HepG2 (cell line): Measurements from ENCODE around the gene ALDH1A1. TPM values are rescaled to one million over a fixed set of nuclear protein-coding genes. Genes with fewer than 3 reads are reported as not detected.

Source experiments
- ATAC-seq: fragments of 200-7000 bp; cut with Tn5 transposase; 3 replicates; pipeline ENCODE4 v1.9.1; 2020; ENCODE audit warnings: mild to moderate bottlenecking, moderate library complexity
- BruUV-seq: library from RNA; stranded (reverse); fragments of 400-500 nt; replicated peaks from 2 replicates; lab custom pipeline; 2021; lab: Mats Ljungman, UMichigan
- CTCF ChIA-PET: fragments of 300-600 bp; formaldehyde crosslinking; extraction: SDS; loops from one replicate; lab custom pipeline; 2021; ENCODE audit warnings: low total read pairs, inconsistent platforms, low intra/inter-chr PET ratio; lab: Yijun Ruan, JAX
- POLR2A ChIA-PET: fragments of 350-600 bp; sonication (Branson Sonifier 250); formaldehyde crosslinking; loops from one replicate; lab custom pipeline; 2020; ENCODE audit warnings: antibody characterized with exemption, inconsistent platforms; lab: Yijun Ruan, JAX
- DNase-seq: peaks from one replicate; pipeline ENCODE4 v3.0.0-alpha.2; 2015; ENCODE audit warnings: low spot score
- FAIRE-seq: peaks from 3 replicates; lab custom pipeline; 2011; peaks lifted over from hg19 to GRCh38; lab: Jason Lieb, UNC
- H2AFZ ChIP-seq: one replicate; pipeline ENCODE4 v1.6.1; 2011; ENCODE audit warnings: low read length, inconsistent platforms
- H3K27ac ChIP-seq: fragments of 300-600 bp; 3 replicates; pipeline ENCODE4 v1.8.0; 2011; ENCODE audit warnings: mixed run types, mild to moderate bottlenecking, mixed read lengths, low read length, inconsistent platforms; ENCODE audit not compliant: insufficient read depth; ENCODE audit errors: extremely low read length
- H3K27me3 ChIP-seq, 2 experiments: fragments of 200-600 bp in 1 of 2; 2 replicates in 1 of 2; 3 replicates in 1 of 2; pipeline versions ENCODE4 v1.6.0 to v1.8.0; 2011; ENCODE audit warnings: low read length in 2 of 2, mild to moderate bottlenecking in 2 of 2, moderate library complexity in 2 of 2, inconsistent platforms in 1 of 2; ENCODE audit not compliant: insufficient read depth in 2 of 2, control insufficient read depth in 1 of 2
- H3K36me3 ChIP-seq, 2 experiments: fragments of 200-600 bp in 1 of 2; replicated peaks in 1 of 2; 2 replicates in 1 of 2; 3 replicates in 1 of 2; pipeline versions ENCODE4 v1.5.1 to v1.8.0; 2011; ENCODE audit warnings: low read length in 2 of 2, inconsistent platforms in 1 of 2; ENCODE audit not compliant: insufficient read depth in 2 of 2, control insufficient read depth in 1 of 2
- H3K4me1 ChIP-seq: 2 replicates; pipeline ENCODE4 v1.5.1; 2012; ENCODE audit warnings: low read length, inconsistent platforms; ENCODE audit not compliant: insufficient read depth
- H3K4me2 ChIP-seq: 2 replicates; pipeline ENCODE4 v1.6.0; 2011; ENCODE audit warnings: low read depth, low read length, inconsistent platforms
- H3K4me3 ChIP-seq, 3 experiments: fragments of 200-600 bp in 1 of 3; sonication (generic), shearing (Covaris generic) in 1 of 3; replicated peaks in 1 of 3; 2 replicates each; pipeline ENCODE4 v1.5.1; 2011 to 2016; ENCODE audit warnings: low read length in 3 of 3, inconsistent platforms in 2 of 3, low read depth in 2 of 3, mild to moderate bottlenecking in 2 of 3, control low read depth in 1 of 3, mixed read lengths in 1 of 3; ENCODE audit not compliant: insufficient read depth in 1 of 3
- H3K79me2 ChIP-seq: one replicate; pipeline ENCODE4 v1.6.1; 2011; ENCODE audit warnings: low read length, inconsistent platforms; ENCODE audit not compliant: insufficient read depth
- H3K9ac ChIP-seq: 2 replicates; pipeline ENCODE4 v1.6.0; 2011; ENCODE audit warnings: mild to moderate bottlenecking, low read depth, low read length, inconsistent platforms; ENCODE audit not compliant: insufficient read depth
- H3K9me3 ChIP-seq: 2 replicates; pipeline ENCODE4 v1.5.1; 2012; ENCODE audit warnings: mild to moderate bottlenecking, low read length
- H4K20me1 ChIP-seq: 2 replicates; pipeline ENCODE4 v1.6.0; 2011; ENCODE audit warnings: inconsistent platforms, mild to moderate bottlenecking, low read length, moderate library complexity; ENCODE audit not compliant: insufficient read depth
- AGO2 ChIP-seq: fragments of 200-400 bp; formaldehyde crosslinking; optimal IDR thresholded peaks from 2 replicates; pipeline ENCODE3; 2017; ENCODE audit warnings: mild to moderate bottlenecking, low read depth, low read length, moderate library complexity
- CHD4 ChIP-seq: fragments of 200-600 bp; sonication (generic); IDR thresholded peaks from 2 replicates; pipeline ENCODE4 v1.7.0; 2017; ENCODE audit warnings: mild to moderate bottlenecking, low read length, borderline replicate concordance
- SIN3B ChIP-seq: fragments of 150-350 bp; IDR thresholded peaks from 2 replicates; pipeline ENCODE4 v1.6.1; 2014; ENCODE audit warnings: low read length
- TBX3 ChIP-seq: fragments of 450-650 bp; IDR thresholded peaks from 2 replicates; pipeline ENCODE4 v1.6.1; 2017; ENCODE audit warnings: antibody characterized with exemption, mild to moderate bottlenecking, inconsistent platforms, borderline replicate concordance
- ZMYM3 ChIP-seq: sonication (generic); formaldehyde crosslinking; IDR thresholded peaks from 2 replicates; pipeline ENCODE4 v1.5.1; 2020; ENCODE audit warnings: mild to moderate bottlenecking, missing genetic modification reagents
- ZNF10 ChIP-seq: sonication (generic); formaldehyde crosslinking; IDR thresholded peaks from 2 replicates; pipeline ENCODE4 v1.4.0; 2020; ENCODE audit warnings: mild to moderate bottlenecking, low read depth, missing genetic modification reagents, borderline replicate concordance
- ZNF550 ChIP-seq: sonication (generic); formaldehyde crosslinking; IDR thresholded peaks from 2 replicates; pipeline ENCODE4 v1.4.0; 2020; ENCODE audit warnings: mild to moderate bottlenecking, missing genetic modification reagents, borderline replicate concordance
- ZNF615 ChIP-seq: sonication (generic); formaldehyde crosslinking; IDR thresholded peaks from 2 replicates; pipeline ENCODE4 v1.5.0; 2020; ENCODE audit warnings: mild to moderate bottlenecking, missing genetic modification reagents, borderline replicate concordance
- ZNF678 ChIP-seq: sonication (generic); formaldehyde crosslinking; IDR thresholded peaks from 2 replicates; pipeline ENCODE4 v1.4.0; 2020; ENCODE audit warnings: mild to moderate bottlenecking, missing genetic modification reagents
- ZNF768 ChIP-seq: sonication (generic); formaldehyde crosslinking; IDR thresholded peaks from 2 replicates; pipeline ENCODE4 v1.4.0; 2020; ENCODE audit warnings: missing genetic modification reagents
- ZNF839 ChIP-seq: sonication (generic); formaldehyde crosslinking; IDR thresholded peaks from 2 replicates; pipeline ENCODE4 v1.4.0; 2020; ENCODE audit warnings: missing genetic modification reagents, mild to moderate bottlenecking, borderline replicate concordance
- ZNF883 ChIP-seq: sonication (generic); formaldehyde crosslinking; IDR thresholded peaks from 2 replicates; pipeline ENCODE4 v1.5.1; 2020; ENCODE audit warnings: mild to moderate bottlenecking, missing genetic modification reagents; ENCODE audit errors: not compliant biosample characterization
- ZSCAN21 ChIP-seq: sonication (generic); formaldehyde crosslinking; IDR thresholded peaks from 2 replicates; pipeline ENCODE4 v1.8.0; 2022; ENCODE audit warnings: mild to moderate bottlenecking, missing genetic modification reagents, moderate library complexity, borderline replicate concordance
- ZZZ3 ChIP-seq: sonication (generic); formaldehyde crosslinking; IDR thresholded peaks from 2 replicates; pipeline ENCODE4 v1.4.0; 2020; ENCODE audit warnings: missing genetic modification reagents, mild to moderate bottlenecking, borderline replicate concordance
- WGBS: methylation state at CpG from one replicate; pipeline ENCODE4 v1.1.6; 2017; ENCODE audit warnings: low lambda C conversion rate; 5-methylcytosine and 5-hydroxymethylcytosine counted together
- in situ Hi-C: cut with HindIII; loops from 2 replicates; pipeline ENCODE4 v1.10.0; 2017; ENCODE audit warnings: low pct_unique_long_range_greater_than_20kb; ENCODE audit not compliant: extremely low pct_ligation_motif_present
- intact Hi-C: fragments of 100-400 bp; cut with micrococcal nuclease; formaldehyde crosslinking; loops from one replicate; pipeline ENCODE4 v1.10.0; 2022; ENCODE audit not compliant: unreplicated experiment
- polyA plus RNA-seq, 8 experiments: library from polyadenylated mRNA; depleted of rRNA in 3 of 8; stranded (reverse) in 7 of 8; unstranded in 1 of 8; fragments of >200 nt; fragmentation: Illumina TruSeq in 4 of 8; extraction: Trizol in 4 of 8; gene quantifications; 2 replicates each; pipeline versions ENCODE4 v1.2.1 to v1.2.3, GENCODE V29; 2011 to 2016; ENCODE audit warnings: low read depth in 4 of 8, missing spikeins in 1 of 8, mixed read lengths in 1 of 8; ENCODE audit not compliant: insufficient read depth in 1 of 8
- total RNA-seq, 5 experiments: library from RNA; depleted of rRNA; stranded (reverse); fragments of >200 nt; fragmentation: Illumina TruSeq; extraction: Trizol; gene quantifications; 2 replicates each; pipeline ENCODE4 v1.2.3, GENCODE V29; 2016; ENCODE audit warnings: low read depth in 1 of 5
- TF ChIP-seq, protein P1 (sequence below): sonication (generic); formaldehyde crosslinking; IDR thresholded peaks from 2 replicates; pipeline ENCODE4 v1.5.0; 2020; ENCODE audit warnings: mild to moderate bottlenecking, missing genetic modification reagents, moderate library complexity

ALDH1A1 gene
- total and polyA plus RNA-seq, 2 of the 13 experiments (the other 11 are each of a cell fraction or from before 2014, with no cell fraction given) = 88.2 to 439 TPM

DNA sequence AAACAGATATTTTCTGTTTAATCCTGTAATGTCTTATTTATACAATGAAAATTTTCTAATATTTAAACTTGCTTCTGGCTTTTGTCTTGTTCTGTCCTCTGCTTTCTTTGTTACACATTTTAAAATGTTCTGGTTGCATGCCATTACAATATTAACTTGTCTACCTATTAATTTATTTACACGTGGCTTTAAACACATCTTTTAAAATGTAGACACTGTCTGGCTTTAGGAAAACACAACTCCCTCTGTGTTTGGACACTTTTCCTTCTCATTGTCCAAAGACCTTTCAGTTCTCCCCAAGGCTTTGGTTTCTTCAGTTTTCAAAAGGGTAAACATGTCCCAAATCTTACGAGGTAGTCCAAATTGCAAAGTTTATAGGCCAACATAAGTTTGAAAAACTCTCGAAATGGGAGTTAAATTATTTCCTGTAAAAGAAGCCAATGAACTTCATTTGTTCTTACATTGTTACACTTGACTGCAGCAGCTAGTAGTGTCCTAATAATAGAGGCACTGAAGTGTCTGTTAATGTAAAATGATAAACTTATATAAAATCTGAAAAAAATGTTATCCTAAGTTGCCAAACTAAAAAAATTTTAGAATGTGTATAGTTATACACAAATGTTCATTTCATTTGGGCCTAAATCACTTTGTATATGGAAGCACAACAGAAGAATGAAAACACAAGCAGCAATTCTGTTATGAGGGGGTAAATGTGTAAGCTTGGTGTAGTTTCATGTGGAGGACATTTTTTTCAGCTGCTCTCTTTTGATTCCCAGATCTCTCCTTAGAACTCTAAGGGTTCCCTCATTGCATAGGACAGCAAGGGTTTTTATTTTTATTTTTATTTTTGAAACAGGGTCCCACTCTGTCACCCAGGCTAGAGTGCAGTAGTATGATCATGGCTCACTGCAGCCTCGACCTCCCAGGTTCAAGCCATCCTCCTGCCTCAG is 53.8 kb downstream of the ALDH1A1 start:
- H3K27ac ChIP-seq = no peak overlapping the region
- POLR2A ChIA-PET = no interaction called here

DNA sequence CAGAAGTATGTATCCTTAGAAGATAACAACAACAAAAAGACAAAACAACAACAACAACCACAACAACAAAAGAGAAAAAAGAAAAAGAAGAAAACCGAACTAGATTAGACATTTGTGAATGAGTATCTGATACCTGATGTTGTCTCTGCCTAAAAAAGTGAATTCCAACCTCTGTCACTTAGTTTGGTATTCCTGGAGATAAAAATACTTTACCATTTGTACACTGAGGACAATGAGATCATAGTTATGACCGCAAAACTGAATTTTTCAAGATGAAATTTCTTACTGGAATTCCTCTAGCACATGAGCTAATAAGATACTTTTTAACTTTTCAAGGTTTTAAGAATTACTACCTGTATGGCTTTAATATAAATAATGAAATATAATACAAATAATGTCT is 54.5 kb downstream of the ALDH1A1 start:
- Histone ChIP-seq H4K20me1 (no peaks in the 10 kb centered on the region), H3K4me2 (no peak overlapping the region), H3K27me3 (no peaks in the 10 kb centered on the region), H3K4me1 (no peaks in the 10 kb centered on the region), H3K27ac (no peak overlapping the region), H3K9ac (no peak overlapping the region), H3K36me3 (peaks cover 3 to 17% of the 10 kb centered on the region in 2 experiments), H3K4me3 (no peak overlapping the region), H3K9me3 (no peaks in the 10 kb centered on the region), H3K79me2 (no peaks in the 10 kb centered on the region), H2AFZ (no peak overlapping the region)
- intact Hi-C loops = no loop called here
- DNase-seq = no peak
- TF ChIP-seq ZNF768 (CRISPR knock-in tag) = no peak
- TF ChIP-seq ZSCAN21 = no peak
- TF ChIP-seq, protein P1, sequence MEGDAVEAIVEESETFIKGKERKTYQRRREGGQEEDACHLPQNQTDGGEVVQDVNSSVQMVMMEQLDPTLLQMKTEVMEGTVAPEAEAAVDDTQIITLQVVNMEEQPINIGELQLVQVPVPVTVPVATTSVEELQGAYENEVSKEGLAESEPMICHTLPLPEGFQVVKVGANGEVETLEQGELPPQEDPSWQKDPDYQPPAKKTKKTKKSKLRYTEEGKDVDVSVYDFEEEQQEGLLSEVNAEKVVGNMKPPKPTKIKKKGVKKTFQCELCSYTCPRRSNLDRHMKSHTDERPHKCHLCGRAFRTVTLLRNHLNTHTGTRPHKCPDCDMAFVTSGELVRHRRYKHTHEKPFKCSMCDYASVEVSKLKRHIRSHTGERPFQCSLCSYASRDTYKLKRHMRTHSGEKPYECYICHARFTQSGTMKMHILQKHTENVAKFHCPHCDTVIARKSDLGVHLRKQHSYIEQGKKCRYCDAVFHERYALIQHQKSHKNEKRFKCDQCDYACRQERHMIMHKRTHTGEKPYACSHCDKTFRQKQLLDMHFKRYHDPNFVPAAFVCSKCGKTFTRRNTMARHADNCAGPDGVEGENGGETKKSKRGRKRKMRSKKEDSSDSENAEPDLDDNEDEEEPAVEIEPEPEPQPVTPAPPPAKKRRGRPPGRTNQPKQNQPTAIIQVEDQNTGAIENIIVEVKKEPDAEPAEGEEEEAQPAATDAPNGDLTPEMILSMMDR = no peak
- TF ChIP-seq SIN3B = no peak
- no peak for TF ChIP-seq ZNF678
- peak; percentile 44 for TF ChIP-seq AGO2
- TF ChIP-seq ZNF550 = no peak
- in situ Hi-C loops = no loop called here
- no peak for ATAC-seq
- no peak for FAIRE-seq
- WGBS = 91% methylated on average over 2 of the region's 2 CpGs
- ChIA-PET CTCF (no interaction called here), POLR2A (no interaction called here)
- BruUV-seq = no TSS peak

More for the DNA sequence above, 53.8 kb downstream of the ALDH1A1 start:
- no peak for FAIRE-seq
- no peak for TF ChIP-seq TBX3
- TF ChIP-seq ZMYM3 (CRISPR knock-in tag) = no peak
- no peak for TF ChIP-seq CHD4
- TF ChIP-seq ZNF10 (CRISPR knock-in tag) = no peak
- TF ChIP-seq ZNF839 = no peak
- TF ChIP-seq ZNF615 (CRISPR knock-in tag) = no peak
- TF ChIP-seq ZZZ3 (CRISPR knock-in tag) = no peak
- TF ChIP-seq ZNF883 (CRISPR knock-in tag) = no peak
- H3K4me2 ChIP-seq = no peak overlapping the region
- H3K9me3 ChIP-seq = no peaks in the 10 kb centered on the region
- no peak overlapping the region for H3K9ac ChIP-seq
- H3K4me1 ChIP-seq = no peaks in the 10 kb centered on the region
- intact Hi-C loops = no loop called here
- no peak overlapping the region for H2AFZ ChIP-seq
- DNase-seq = no peak
- WGBS = 93% methylated on average over 4 of the region's 4 CpGs
- in situ Hi-C loops = no loop called here
- H4K20me1 ChIP-seq = no peaks in the 10 kb centered on the region
- H3K36me3 ChIP-seq = peaks cover 3 to 23% of the 10 kb centered on the region in 2 experiments
- no peaks in the 10 kb centered on the region for H3K27me3 ChIP-seq
- no peak overlapping the region for H3K4me3 ChIP-seq
- ATAC-seq = no peak
- BruUV-seq = no TSS peak
- H3K79me2 ChIP-seq = no peaks in the 10 kb centered on the region
- CTCF ChIA-PET = no interaction called here
